C1 segment of cervical spinal cord (tissue), 14 donors: ENCODE measurements around the gene CFLAR.
A peak's percentile ranks its signal among the peaks of the same experiment; 100 is the strongest.

Experiments used
- DNase-seq, 14 donors: peaks; one replicate each; lab custom pipeline; 2025; lab: John Stamatoyannopoulos, UW

Gene CFLAR

GRCh38 chr2:201216918-201217317, 101.0 kb downstream of the CFLAR start:
- no peak for DNase-seq

GRCh38 chr2:201218780-201219179, 102.8 kb downstream of the CFLAR start:
- no peak for DNase-seq

- no peak for DNase-seq
Measured at GRCh38 chr2:201219328-201220096, 103.5 kb downstream of the CFLAR start.

GRCh38 chr2:201220102-201220570, 104.2 kb downstream of the CFLAR start:
- peak in 1 of 14 donors; percentile 4 for DNase-seq

GRCh38 chr2:201223089-201224073, 107.4 kb downstream of the CFLAR start:
- no peak for DNase-seq
